ENCODE results near the gene ATP2B2.

- no peak for TF ChIP-seq CTCF (IDR thresholded peaks at IDR 0.05; ENCODE audit: low read depth, low read length)
- TF ChIP-seq EZH2phosphoT487 (IDR thresholded peaks at IDR 0.05; ENCODE audit: low read depth), result no peak
Observed at GRCh38 chr3:10371789-10372188, 133.6 kb downstream of the ATP2B2 start.
